NCI-H1436 (cell line): Measurements from ENCODE around the gene NYNRIN.
"Not testable (repeated sequence)": the region's sequence is repeated elsewhere in the genome, so short reads cannot be mapped to it uniquely, and the experiment has no call there.

Experiments
- DNase-seq: peaks from one replicate; lab custom pipeline; 2025; lab: John Stamatoyannopoulos, UW

Gene NYNRIN

DNA sequence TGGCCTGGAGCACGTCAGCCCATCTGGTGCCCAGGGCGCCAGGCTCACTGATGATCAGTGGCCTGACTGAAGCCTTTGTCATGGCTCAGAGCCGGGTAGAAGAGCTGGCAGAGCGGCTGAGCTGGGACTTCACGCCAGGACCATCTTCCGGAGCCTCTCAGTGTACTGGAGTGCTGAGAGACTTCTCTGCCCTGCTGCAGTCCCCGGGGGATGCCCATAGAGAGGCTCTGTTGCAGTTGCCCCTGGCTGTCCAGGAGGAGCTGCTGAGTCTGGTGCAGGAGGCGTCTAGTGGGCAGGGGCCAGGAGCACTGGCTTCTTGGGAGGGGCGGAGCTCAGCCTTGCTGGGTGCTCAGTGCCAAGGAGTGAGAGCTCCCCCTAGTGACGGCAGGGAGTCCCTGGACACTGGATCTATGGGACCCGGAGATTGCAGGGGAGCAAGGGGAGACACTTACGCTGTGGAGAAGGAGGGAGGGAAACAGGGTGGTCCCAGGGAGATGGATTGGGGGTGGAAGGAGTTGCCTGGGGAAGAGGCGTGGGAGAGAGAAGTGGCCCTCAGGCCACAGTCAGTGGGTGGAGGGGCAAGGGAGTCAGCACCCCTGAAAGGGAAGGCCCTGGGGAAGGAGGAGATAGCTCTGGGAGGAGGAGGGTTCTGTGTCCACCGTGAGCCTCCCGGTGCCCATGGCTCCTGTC lies 32.9 kb downstream of the NYNRIN start:
- peak; percentile 91 for DNase-seq

DNA sequence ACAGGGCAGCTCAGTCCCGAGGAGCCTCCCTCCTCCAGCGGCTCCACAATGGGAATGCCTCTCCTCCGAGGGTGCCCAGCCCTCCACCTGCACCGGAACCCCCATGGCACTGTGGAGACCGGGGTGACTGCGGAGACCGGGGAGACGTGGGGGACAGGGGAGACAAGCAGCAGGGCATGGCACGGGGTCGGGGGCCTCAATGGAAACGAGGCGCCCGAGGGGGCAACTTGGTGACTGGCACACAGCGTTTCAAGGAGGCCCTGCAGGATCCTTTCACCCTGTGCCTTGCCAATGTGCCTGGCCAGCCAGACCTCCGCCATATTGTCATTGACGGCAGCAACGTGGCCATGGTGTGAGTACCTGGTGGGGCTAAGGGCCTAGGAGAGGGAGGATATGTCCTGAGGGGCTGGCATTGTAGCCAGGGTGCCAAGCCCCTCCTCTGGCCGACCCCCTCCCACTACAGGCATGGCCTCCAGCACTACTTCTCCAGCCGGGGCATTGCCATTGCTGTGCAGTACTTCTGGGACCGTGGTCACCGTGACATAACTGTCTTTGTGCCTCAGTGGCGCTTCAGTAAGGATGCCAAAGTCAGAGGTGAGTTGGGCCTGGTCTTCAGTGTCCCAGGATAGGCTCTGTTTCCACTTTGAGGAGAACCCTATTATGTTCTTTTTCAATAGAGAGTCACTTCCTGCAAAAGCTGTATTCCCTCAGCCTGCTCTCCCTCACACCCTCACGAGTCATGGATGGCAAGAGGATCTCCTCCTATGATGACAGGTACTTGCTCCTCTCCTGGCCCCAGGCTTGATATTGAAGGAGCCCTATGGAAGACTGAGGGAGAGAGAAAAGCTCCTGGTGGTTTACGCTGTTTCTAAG lies 33.7 kb downstream of the NYNRIN start:
- no peak for DNase-seq

DNA sequence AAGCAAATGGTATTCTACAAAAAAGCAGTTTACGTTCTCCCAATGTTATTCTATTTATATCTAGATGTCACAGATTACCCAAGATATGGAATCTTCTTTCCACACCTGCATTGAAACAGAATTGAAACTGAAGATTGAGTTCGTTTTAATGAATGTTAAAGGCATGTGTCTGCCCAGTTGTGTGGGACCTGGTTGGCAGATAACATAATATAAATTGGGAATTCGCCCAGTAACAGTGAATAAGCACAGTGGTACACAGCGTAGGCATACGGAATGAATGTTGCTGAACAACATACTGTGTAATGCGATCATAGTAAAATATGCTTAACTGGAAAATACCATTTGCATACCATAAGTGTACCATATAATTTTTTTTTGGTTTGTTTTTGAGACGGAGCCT lies 35.2 kb downstream of the NYNRIN start:
- no peak for DNase-seq

GRCh38 chr14:24434676-24435075 lies 35.9 kb downstream of the NYNRIN start:
- no peak for DNase-seq

DNA sequence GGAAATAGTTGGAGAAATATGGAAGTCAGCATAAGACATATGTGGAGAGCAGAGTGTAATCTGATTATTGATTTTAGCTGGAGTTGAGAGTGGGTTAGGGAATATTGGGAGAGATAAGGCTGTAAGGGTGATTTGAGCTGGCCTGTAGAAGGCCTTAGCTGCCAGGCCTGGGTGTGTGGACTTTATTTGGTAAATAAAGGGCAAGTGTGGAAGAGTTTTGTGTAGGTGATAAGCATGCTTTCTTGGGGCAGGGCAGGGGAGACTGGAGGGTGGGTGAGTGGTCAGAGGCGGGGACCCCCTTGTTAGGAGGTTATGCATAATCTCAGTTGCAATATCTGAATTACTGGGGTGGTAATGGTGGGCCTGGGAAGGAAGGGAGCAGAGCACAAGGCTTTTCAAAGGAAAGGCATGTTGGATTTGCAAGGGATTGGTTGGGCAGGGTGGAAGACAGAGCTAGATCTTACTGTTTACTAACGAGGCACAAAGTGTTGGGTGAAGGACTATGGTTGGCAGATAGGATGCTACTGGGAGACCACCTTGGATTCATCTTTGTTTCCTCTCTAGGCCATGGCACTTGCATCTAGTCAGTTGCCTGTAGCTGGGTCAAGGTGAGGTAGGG lies 36.5 kb downstream of the NYNRIN start:
- no peak for DNase-seq

- DNase-seq = no peak
These were observed 37.2 kb downstream of the NYNRIN start for GRCh38 chr14:24435998-24436354.

GRCh38 chr14:24436355-24437019 lies 37.7 kb downstream of the NYNRIN start:
- peak; percentile 38 for DNase-seq

- no peak for DNase-seq
These were observed 38.4 kb downstream of the NYNRIN start for GRCh38 chr14:24437020-24437735.

- no peak for DNase-seq
These were observed 38.9 kb downstream of the NYNRIN start for GRCh38 chr14:24437736-24438067.

DNA sequence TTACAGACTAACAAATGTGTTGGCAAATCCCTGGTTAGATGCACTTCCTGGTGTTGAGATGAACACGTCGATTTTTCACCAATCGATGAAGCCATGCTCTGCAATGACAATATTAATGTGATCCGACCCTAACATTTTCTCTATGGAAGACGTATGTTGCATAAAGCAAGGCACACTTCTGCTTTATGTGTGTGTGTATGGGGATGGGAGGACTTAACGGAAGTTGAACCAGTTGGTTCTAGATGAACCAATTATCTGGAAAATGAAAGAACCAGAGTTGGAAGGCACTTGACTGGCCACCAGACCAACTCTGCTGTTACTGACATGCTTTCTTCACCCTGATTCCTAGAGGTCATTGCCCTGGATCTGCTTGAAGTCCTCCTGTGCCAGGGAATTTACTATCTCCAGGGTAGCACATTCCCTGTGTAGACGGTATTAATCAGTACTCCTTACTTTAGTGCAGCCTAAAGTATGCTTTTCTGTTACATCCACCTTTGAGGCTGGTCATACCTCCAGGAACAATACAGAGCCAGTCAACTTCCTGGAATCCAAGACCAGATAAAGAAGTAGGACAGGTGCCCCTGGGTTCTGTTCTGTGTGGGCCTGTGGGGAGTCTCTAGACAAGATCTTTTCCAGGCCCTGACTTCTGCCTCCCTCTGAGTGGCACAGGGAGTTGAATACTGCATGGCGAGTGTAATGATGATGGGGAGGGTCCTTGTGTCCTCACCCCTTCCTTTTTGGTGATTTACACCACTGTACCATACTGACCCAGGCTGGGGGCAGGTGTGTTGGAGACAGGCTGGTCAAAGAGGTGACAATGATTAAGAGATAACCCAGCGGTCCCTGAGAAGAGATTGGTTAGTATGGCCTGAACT lies 39.7 kb downstream of the NYNRIN start:
- DNase-seq = no peak

DNA sequence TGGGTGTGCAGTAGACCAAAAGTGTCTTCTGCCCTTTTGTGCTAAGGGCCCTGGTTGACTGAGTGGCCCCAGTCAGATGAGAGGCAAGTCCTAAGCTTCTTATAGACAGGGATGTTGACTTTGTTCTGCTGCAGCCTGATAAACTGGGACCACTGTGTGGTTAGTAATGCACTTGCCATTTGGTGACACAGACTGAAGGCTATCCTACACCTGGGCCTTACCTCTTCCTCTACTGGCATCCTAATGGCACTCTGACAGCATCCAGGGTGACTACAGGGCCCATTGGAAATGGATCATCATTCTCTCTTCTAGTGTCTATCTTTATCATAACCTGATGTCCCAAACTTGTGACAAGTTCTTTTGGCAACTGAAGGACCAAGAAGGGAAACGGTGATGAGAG lies 40.5 kb downstream of the NYNRIN start:
- no peak for DNase-seq

DNA sequence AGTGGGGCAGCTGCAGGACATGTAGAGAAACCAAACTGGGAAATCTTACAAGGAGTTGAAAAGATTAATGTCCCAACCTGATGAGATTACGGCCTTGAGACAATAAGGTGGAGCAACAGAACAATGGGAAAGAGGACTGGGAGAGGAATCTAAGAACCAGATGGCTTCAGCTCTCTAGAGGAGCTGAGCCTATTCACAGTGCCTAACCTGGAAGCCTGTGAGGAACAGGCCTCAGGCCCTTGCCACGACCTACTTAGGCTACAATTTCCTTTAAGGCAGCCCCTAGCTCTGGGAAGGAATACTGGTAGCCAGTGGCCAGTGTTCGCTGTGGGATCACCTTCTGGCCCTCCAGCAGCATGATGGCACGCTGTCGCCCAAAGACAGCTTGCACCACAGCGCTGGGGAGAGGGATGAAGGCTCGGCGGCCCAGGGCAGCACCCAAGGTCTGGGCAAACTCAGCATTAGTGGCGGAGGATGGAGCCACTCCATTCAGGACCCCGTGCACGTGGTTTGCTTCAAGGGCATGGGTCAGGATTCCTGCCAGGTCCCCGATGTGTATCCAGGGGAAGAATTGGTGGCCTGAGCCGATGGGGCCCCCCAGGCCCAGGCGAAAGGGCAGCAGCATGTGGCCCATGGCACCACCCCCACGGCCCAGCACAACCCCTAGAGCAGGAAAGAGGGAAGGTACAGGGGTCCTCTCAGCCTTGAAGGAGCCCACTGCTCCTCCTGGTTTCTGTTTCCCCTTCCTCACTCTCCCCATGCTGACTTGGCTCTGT lies 41.2 kb downstream of the NYNRIN start:
- DNase-seq = no peak

DNA sequence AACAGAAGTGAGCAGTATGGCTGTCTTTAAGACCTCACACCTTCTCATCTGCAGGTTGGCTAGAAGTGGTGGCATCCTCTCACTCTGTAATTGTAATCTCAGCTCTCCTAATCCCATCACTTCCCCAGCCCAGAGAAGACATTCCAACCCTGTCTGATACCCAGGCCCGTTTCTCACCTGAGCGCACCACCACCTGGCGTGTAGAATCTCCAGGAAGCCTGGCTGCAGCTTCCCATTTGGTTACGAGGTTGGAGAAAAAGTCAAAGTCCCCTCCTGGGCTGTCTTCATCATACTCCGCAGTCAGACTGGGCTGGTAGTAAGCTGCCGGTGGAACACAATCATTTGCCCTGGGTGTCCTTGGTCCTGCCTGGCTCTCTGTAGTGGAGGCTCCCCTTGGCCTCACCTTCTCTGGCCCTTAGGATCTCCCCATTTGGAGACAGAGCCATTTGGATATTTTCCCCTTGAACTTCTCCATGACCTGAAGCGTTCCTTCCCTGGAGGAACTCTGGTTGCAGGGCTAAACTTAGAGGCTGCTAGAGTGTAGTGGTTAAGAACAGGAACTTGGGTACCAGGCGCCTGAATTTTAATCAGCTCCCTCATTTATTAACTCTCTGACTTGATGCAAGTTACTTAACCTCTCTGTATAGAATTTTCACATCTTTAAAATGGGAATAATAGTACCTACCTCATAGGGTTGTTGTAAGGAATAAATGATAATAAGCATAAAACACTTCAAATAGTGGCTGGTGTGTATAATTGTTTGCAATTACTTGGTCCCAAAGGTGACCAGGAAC lies 42.0 kb downstream of the NYNRIN start:
- no peak for DNase-seq

- no peak for DNase-seq
These were observed 42.7 kb downstream of the NYNRIN start for GRCh38 chr14:24441485-24441884.

- DNase-seq = no peak
These were observed 43.1 kb downstream of the NYNRIN start for GRCh38 chr14:24441904-24442239.

DNA sequence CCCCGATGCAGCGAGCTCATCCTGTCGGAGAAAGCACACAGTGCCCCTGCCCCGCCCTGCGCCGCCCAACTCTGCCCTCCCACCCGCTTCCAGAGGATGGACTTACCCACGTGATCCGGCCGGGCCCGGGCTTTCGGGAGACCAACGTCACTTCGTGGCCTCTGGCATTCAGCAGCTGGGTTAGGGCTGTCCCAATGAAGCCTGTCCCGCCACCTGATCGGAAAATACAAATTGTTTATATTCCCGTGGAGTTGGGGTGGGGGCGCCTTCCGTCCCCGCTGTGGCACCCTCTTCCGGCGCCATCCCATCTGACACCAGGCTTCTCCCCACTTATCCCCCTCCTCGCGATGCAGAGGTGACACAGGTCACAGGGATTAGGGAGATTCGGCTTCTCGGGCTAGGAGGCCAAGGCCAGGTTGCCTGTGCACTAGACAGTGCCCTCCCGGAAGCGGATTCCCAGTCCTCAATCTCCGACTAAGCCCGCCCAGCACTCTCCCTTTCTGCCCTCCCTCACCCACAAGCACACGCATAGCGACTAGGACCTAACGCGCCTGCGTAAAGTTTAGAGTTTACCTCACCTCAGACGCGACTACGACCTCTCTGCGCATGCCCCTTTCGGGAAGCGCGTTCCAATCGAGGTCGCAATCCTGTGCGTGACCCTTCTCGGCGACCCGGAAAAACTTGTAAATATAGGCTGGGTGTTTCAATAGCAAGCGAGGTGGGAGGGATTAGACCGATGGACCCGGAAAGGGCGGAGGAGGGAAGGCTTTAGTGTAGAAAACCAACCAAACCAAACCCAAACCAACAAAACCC lies 43.6 kb downstream of the NYNRIN start, which contains the start of gene SDR39U1:
SDR39U1 (minus strand) TSS at position 537 of the 813 bp plus-strand sequence; CDS start at position 530, 7 bp downstream.
- peak; percentile 99 for DNase-seq

GRCh38 chr14:24443053-24443665 lies 44.4 kb downstream of the NYNRIN start:
- DNase-seq = no peak

GRCh38 chr14:24450828-24451227 lies 52.0 kb downstream of the NYNRIN start:
- DNase-seq = not testable (repeated sequence)
